HCT116 (cell line): ENCODE measurements around the gene THG1L. TPM values are rescaled to one million over a fixed set of nuclear protein-coding genes. Genes with fewer than 3 reads are reported as not detected.

ENCODE experiments used
- ATAC-seq: fragments of 200-7000 bp; cut with Tn5 transposase; 2 replicates; pipeline ENCODE4 v1.9.1; 2020; ENCODE audit warnings: mild to moderate bottlenecking, moderate library complexity
- BruUV-seq: library from RNA; stranded (reverse); fragments of 400-500 nt; replicated peaks from 2 replicates; lab custom pipeline; 2021; lab: Mats Ljungman, UMichigan
- CTCF ChIA-PET: fragments of 300-600 bp; sonication (Branson Sonifier 250); formaldehyde crosslinking; loops from one replicate; lab custom pipeline; 2021; ENCODE audit warnings: antibody characterized with exemption; lab: Charles Lee
- POLR2A ChIA-PET: fragments of 300-600, 350-600 bp; sonication (Branson Sonifier 250); formaldehyde crosslinking; loops from one replicate; lab custom pipeline; 2021; ENCODE audit warnings: antibody characterized with exemption; lab: Charles Lee
- RAD21 ChIA-PET, 2 experiments: fragments of 300-600 bp; sonication (Branson Sonifier 250); formaldehyde crosslinking; loops; one replicate each; lab custom pipeline; 2023; ENCODE audit warnings: low total read pairs in 2 of 2; ENCODE audit not compliant: uncharacterized antibody in 2 of 2, unreplicated experiment in 2 of 2, low non-redundant PET in 1 of 2; lab: Charles Lee
- DNase-seq: peaks from one replicate; pipeline ENCODE4 v3.0.0-alpha.2; 2010; ENCODE audit warnings: low read depth, low spot score
- H2AFZ ChIP-seq: fragments of 200-600 bp; shearing (Covaris generic), sonication (generic); 2 replicates; pipeline ENCODE4 v1.6.1; 2017; ENCODE audit warnings: low read depth, mixed run types, mixed read lengths, antibody characterized with exemption, low read length; ENCODE audit not compliant: poor library complexity, severe bottlenecking
- H3K27ac ChIP-seq: 2 replicates; pipeline ENCODE4 v1.5.1; 2012; ENCODE audit warnings: low read depth, low read length
- H3K27me3 ChIP-seq: fragments of 200-600 bp; sonication (generic); 2 replicates; pipeline ENCODE4 v1.6.1; 2016; ENCODE audit warnings: mixed run types, low read length, mixed read lengths; ENCODE audit not compliant: insufficient read depth
- H3K36me3 ChIP-seq, 2 experiments: fragments of 200-500 bp in 1 of 2; fragments of 200-600 bp in 1 of 2; sonication (Bioruptor generic) in 1 of 2; sonication (generic) in 1 of 2; 2 replicates each; pipeline versions ENCODE4 v1.5.1 to v1.6.1; 2014 to 2016; ENCODE audit warnings: low read length in 2 of 2, inconsistent platforms in 1 of 2, mixed read lengths in 1 of 2, mixed run types in 1 of 2; ENCODE audit not compliant: insufficient read depth in 2 of 2, control insufficient read depth in 1 of 2
- H3K4me1 ChIP-seq, 2 experiments: fragments of 200-600 bp in 1 of 2; sonication (generic) in 1 of 2; 2 replicates each; pipeline versions ENCODE4 v1.5.1 to v1.6.1; 2012 to 2017; ENCODE audit warnings: low read length in 2 of 2, inconsistent platforms in 1 of 2, mild to moderate bottlenecking in 1 of 2, mixed read lengths in 1 of 2, mixed run types in 1 of 2, moderate library complexity in 1 of 2; ENCODE audit not compliant: insufficient read depth in 2 of 2, control insufficient read depth in 1 of 2
- H3K4me2 ChIP-seq: fragments of 200-600 bp; sonication (generic); 2 replicates; pipeline ENCODE4 v1.6.1; 2017; ENCODE audit warnings: mixed run types, low read length, mixed read lengths
- H3K4me3 ChIP-seq, 2 experiments: fragments of 200-600 bp in 1 of 2; sonication (generic) in 1 of 2; replicated peaks in 1 of 2; 2 replicates each; pipeline ENCODE4 v1.5.1; 2011 to 2016; ENCODE audit warnings: low read length in 2 of 2, control low read depth in 1 of 2, low read depth in 1 of 2, mild to moderate bottlenecking in 1 of 2, mixed read lengths in 1 of 2, mixed run types in 1 of 2
- H3K79me2 ChIP-seq: fragments of 200-600 bp; sonication (generic); 2 replicates; pipeline ENCODE4 v1.6.1; 2017; ENCODE audit warnings: mild to moderate bottlenecking, mixed run types, low read length, moderate library complexity, mixed read lengths; ENCODE audit not compliant: insufficient read depth
- H3K9ac ChIP-seq: fragments of 200-600 bp; sonication (generic); 2 replicates; pipeline ENCODE4 v1.6.1; 2016; ENCODE audit warnings: low read length, mixed read lengths
- H3K9me2 ChIP-seq: fragments of 200-600 bp; sonication (generic), shearing (Covaris generic); 2 replicates; pipeline ENCODE4 v1.6.1; 2017; ENCODE audit warnings: mixed run types, mild to moderate bottlenecking, moderate library complexity; ENCODE audit not compliant: insufficient read depth
- H3K9me3 ChIP-seq, 2 experiments: fragments of 200-500 bp in 1 of 2; fragments of 200-600 bp in 1 of 2; sonication (Bioruptor generic) in 1 of 2; sonication (generic) in 1 of 2; 2 replicates each; pipeline ENCODE4 v1.6.1; 2014 to 2017; ENCODE audit warnings: low read length in 2 of 2, mixed read lengths in 2 of 2, inconsistent platforms in 1 of 2, low read depth in 1 of 2, mild to moderate bottlenecking in 1 of 2, mixed run types in 1 of 2, moderate library complexity in 1 of 2; ENCODE audit not compliant: control insufficient read depth in 1 of 2, insufficient read depth in 1 of 2
- H4K20me1 ChIP-seq: fragments of 200-600 bp; sonication (generic), shearing (Covaris generic); 2 replicates; pipeline ENCODE4 v1.6.1; 2017; ENCODE audit warnings: mixed run types, mild to moderate bottlenecking, moderate library complexity; ENCODE audit not compliant: insufficient read depth
- CBX3 ChIP-seq: IDR thresholded peaks from 2 replicates; pipeline ENCODE4 v1.6.1; 2012; ENCODE audit warnings: low read depth
- CEBPB ChIP-seq: IDR thresholded peaks from 2 replicates; pipeline ENCODE4 v1.6.1; 2012; ENCODE audit warnings: low read depth
- EGR1 ChIP-seq: IDR thresholded peaks from 2 replicates; pipeline ENCODE4 v1.6.1; 2012; ENCODE audit warnings: low read depth
- ELF1 ChIP-seq: IDR thresholded peaks from 2 replicates; pipeline ENCODE4 v1.6.1; 2012; ENCODE audit warnings: low read depth, borderline replicate concordance
- EZH2 ChIP-seq: fragments of 200-600 bp; sonication (generic); IDR thresholded peaks from 2 replicates; pipeline ENCODE4 v1.6.1; 2017; ENCODE audit warnings: antibody characterized with exemption, mixed run types
- EZH2phosphoT487 ChIP-seq: fragments of 200-600 bp; IDR thresholded peaks from 2 replicates; pipeline ENCODE4 v1.6.1; 2018; ENCODE audit warnings: antibody characterized with exemption, borderline replicate concordance
- FOSL1 ChIP-seq: IDR thresholded peaks from 2 replicates; pipeline ENCODE4 v1.6.1; 2012; ENCODE audit warnings: low read depth
- POLR2A ChIP-seq: IDR thresholded peaks from 2 replicates; pipeline ENCODE4 v1.7.0; 2011; ENCODE audit warnings: borderline replicate concordance; ENCODE audit not compliant: insufficient read depth, insufficient read length; ENCODE audit errors: extremely low read depth
- POLR2AphosphoS5 ChIP-seq: IDR thresholded peaks from 2 replicates; pipeline ENCODE4 v1.6.1; 2011; ENCODE audit warnings: mild to moderate bottlenecking, low read depth, low read length, moderate library complexity
- SIN3A ChIP-seq: IDR thresholded peaks from 2 replicates; pipeline ENCODE4 v1.6.1; 2012; ENCODE audit warnings: low read depth
- SP1 ChIP-seq: IDR thresholded peaks from 2 replicates; pipeline ENCODE4 v1.6.1; 2012; ENCODE audit warnings: low read depth
- SRF ChIP-seq: IDR thresholded peaks from 2 replicates; pipeline ENCODE4 v1.6.1; 2012; ENCODE audit warnings: low read depth
- TCF7L2 ChIP-seq: IDR thresholded peaks from 2 replicates; pipeline ENCODE4 v1.7.0; 2011; ENCODE audit warnings: borderline replicate concordance, inconsistent platforms; ENCODE audit not compliant: insufficient read depth, insufficient read length; ENCODE audit errors: extremely low read depth
- ZFX ChIP-seq: fragments of 450-650 bp; IDR thresholded peaks from 2 replicates; pipeline ENCODE4 v1.6.1; 2017
- ZNF274 ChIP-seq: fragments of 200-500 bp; sonication (Bioruptor generic); IDR thresholded peaks from 2 replicates; pipeline ENCODE4 v1.6.1; 2014; ENCODE audit warnings: mild to moderate bottlenecking, low read depth, low read length, inconsistent platforms
- intact Hi-C: fragments of 100-400 bp; cut with micrococcal nuclease; formaldehyde crosslinking; loops from 2 replicates; pipeline ENCODE4 v1.10.0; 2022
- total RNA-seq: library from RNA; stranded (reverse); gene quantifications from one replicate; pipeline ENCODE4 v1.2.1, GENCODE V29; 2021; ENCODE audit not compliant: unreplicated experiment
- TF ChIP-seq, protein P1 (sequence below): IDR thresholded peaks from 2 replicates; pipeline ENCODE4 v1.6.1; 2011; ENCODE audit warnings: mild to moderate bottlenecking, low read length, moderate library complexity; ENCODE audit not compliant: insufficient replicate concordance; ENCODE audit errors: extremely low read depth
- TF ChIP-seq, protein P2 (sequence below), 3 experiments: fragments of 200-600 bp in 1 of 3; sonication (generic) in 1 of 3; IDR thresholded peaks in 2 of 3; conservative IDR thresholded peaks in 1 of 3; 2 replicates each; pipeline ENCODE4 v1.5.1; 2012 to 2017; ENCODE audit warnings: low read depth in 2 of 3, low read length in 2 of 3, antibody characterized with exemption in 1 of 3, borderline replicate concordance in 1 of 3, control low read depth in 1 of 3, mild to moderate bottlenecking in 1 of 3, mixed read lengths in 1 of 3, mixed run types in 1 of 3, moderate library complexity in 1 of 3; ENCODE audit not compliant: insufficient read depth in 1 of 3
- TF ChIP-seq, protein P3 (sequence below): IDR thresholded peaks from 2 replicates; pipeline ENCODE4 v1.6.1; 2012

THG1L gene
- total RNA-seq, 1 experiment from 2014 or later, result 33.9 TPM

DNA sequence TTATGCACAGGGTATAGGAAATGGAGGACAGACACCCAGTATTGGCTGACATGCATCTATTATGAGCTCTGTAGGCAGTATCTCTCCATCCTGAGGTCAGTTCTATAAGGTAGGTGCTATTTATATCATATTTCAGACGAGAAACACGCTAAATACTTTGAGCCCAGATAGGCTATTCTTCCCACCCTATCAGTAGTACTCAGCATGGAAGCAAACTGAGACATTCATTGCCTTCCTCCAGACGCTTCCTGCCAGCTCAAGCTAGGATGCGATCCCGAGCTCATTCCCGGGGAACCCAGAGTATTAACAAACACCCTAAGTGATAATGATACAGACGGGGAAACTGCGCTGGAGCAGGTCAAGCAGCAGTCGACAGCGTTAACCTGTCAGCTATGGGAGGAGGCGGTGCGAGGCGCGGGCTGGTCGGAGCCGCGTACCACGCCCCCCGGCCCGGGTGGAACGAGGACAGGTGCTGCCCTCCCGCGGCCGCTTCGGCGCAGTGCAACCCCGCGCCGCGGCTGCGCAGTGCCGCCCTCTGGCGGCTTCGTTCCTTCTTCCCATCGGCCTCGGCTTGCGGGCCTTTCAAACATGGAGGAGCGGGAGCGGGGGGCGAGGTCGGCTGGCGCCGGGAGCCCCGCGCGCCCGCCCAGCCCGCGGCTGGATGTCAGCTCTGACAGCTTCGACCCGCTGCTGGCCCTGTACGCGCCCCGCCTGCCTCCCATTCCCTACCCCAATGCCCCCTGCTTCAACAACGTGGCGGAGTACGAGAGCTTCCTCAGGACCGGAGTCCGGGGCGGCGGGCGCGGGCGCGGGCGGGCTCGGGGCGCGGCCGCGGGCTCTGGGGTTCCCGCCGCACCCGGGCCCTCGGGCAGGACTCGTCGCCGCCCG, 12.2 kb downstream of the THG1L start, which contains the start of gene LSM11:
Gene LSM11, plus strand, starts transcription at position 550 of the 888 bp plus-strand sequence. Its CDS starts 39 bp downstream, at position 589.
- ChIA-PET POLR2A (no interaction called here), RAD21 (interaction anchor here (0.7 to 1.2 kb wide), 3 partner anchors 414 to 420 kb away, joined by 3 to 4 read pairs (median 3); no protein-coding TSS in a partner anchor), CTCF (interaction anchor here (0.6 to 1.5 kb wide), 14 partner anchors 10 to 480 kb away, joined by 3 to 17 read pairs (median 4); partner anchors contain the start of gene THG1L)
- intact Hi-C loops, result loop anchor here (1.0 to 10.0 kb wide), 6 partner anchors 166 to 599 kb away; partner anchors contain the start of genes ADAM19 and MED7
- no peaks in the 10 kb centered on the region for H3K9me3 ChIP-seq
- BruUV-seq, result no TSS peak
- H3K27me3 ChIP-seq, result no peaks in the 10 kb centered on the region
- H3K79me2 ChIP-seq, result no peaks in the 10 kb centered on the region
- H3K36me3 ChIP-seq, result peaks cover 4 to 7% of the 10 kb centered on the region in 2 experiments; a peak in 3 of 4 replicates
- peak within 1 kb of the TSS; percentile 98 for H2AFZ ChIP-seq
- H4K20me1 ChIP-seq, result no peaks in the 10 kb centered on the region
- DNase-seq, result peak; percentile 66
- peak within 1 kb of the TSS; percentile 72 to 82 for H3K4me3 ChIP-seq
- peak within 1 kb of the TSS; percentile 53; the same call in 1 of the 2 replicates for H3K27ac ChIP-seq
- no peaks in the 10 kb centered on the region for H3K9me2 ChIP-seq
- peaks cover 8 to 24% of the 10 kb centered on the region in 2 experiments; a peak in 2 of 4 replicates for H3K4me1 ChIP-seq
- peak within 1 kb of the TSS; percentile 88 for H3K4me2 ChIP-seq
- peak; percentile 93 for ATAC-seq
- peak within 1 kb of the TSS; percentile 73 for H3K9ac ChIP-seq
- TF ChIP-seq POLR2A, result no peak
- peak; percentile 32; the same call in 1 of the 2 replicates for TF ChIP-seq ZFX
- TF ChIP-seq EZH2, result no peak
- TF ChIP-seq SRF, result no peak; the same call in 1 of the 2 replicates
- TF ChIP-seq EZH2phosphoT487, result no peak
- no peak for TF ChIP-seq CEBPB
- TF ChIP-seq FOSL1, result no peak
- TF ChIP-seq SP1, result no peak; the same call in 1 of the 2 replicates
- TF ChIP-seq, protein P1, sequence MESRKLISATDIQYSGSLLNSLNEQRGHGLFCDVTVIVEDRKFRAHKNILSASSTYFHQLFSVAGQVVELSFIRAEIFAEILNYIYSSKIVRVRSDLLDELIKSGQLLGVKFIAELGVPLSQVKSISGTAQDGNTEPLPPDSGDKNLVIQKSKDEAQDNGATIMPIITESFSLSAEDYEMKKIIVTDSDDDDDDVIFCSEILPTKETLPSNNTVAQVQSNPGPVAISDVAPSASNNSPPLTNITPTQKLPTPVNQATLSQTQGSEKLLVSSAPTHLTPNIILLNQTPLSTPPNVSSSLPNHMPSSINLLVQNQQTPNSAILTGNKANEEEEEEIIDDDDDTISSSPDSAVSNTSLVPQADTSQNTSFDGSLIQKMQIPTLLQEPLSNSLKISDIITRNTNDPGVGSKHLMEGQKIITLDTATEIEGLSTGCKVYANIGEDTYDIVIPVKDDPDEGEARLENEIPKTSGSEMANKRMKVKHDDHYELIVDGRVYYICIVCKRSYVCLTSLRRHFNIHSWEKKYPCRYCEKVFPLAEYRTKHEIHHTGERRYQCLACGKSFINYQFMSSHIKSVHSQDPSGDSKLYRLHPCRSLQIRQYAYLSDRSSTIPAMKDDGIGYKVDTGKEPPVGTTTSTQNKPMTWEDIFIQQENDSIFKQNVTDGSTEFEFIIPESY, result no peak
- peak; percentile 65 for TF ChIP-seq POLR2AphosphoS5
- no peak for TF ChIP-seq ELF1
- peak; percentile 56; the same call in 1 of the 2 replicates for TF ChIP-seq EGR1
- no peak for TF ChIP-seq ZNF274
- peak; percentile 50 for TF ChIP-seq TCF7L2
- TF ChIP-seq SIN3A, result peak; percentile 51; the same call in 1 of the 2 replicates
- TF ChIP-seq, protein P2, sequence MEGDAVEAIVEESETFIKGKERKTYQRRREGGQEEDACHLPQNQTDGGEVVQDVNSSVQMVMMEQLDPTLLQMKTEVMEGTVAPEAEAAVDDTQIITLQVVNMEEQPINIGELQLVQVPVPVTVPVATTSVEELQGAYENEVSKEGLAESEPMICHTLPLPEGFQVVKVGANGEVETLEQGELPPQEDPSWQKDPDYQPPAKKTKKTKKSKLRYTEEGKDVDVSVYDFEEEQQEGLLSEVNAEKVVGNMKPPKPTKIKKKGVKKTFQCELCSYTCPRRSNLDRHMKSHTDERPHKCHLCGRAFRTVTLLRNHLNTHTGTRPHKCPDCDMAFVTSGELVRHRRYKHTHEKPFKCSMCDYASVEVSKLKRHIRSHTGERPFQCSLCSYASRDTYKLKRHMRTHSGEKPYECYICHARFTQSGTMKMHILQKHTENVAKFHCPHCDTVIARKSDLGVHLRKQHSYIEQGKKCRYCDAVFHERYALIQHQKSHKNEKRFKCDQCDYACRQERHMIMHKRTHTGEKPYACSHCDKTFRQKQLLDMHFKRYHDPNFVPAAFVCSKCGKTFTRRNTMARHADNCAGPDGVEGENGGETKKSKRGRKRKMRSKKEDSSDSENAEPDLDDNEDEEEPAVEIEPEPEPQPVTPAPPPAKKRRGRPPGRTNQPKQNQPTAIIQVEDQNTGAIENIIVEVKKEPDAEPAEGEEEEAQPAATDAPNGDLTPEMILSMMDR (IDR thresholded peaks at IDR 0.05 in 2 of 3, conservative IDR thresholded peaks at IDR 0.05 in 1 of 3; ENCODE audit: borderline replicate concordance in 1 of 3, insufficient read depth in 1 of 3, low read depth in 2 of 3, low read length in 2 of 3), result peak; percentile 95 to 100 (median 99)
- TF ChIP-seq, protein P3, sequence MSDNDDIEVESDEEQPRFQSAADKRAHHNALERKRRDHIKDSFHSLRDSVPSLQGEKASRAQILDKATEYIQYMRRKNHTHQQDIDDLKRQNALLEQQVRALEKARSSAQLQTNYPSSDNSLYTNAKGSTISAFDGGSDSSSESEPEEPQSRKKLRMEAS, result peak; percentile 84
- TF ChIP-seq CBX3, result 0 out of 2 replicates have a peak, but pooled peaks have one; percentile 79
